ENCODE measurements around the gene ICAM1. TPM values are rescaled to one million over a fixed set of nuclear protein-coding genes. Genes with fewer than 3 reads are reported as not detected.

The ICAM1 gene
- total and polyA plus RNA-seq, 10 of the 15 experiments (the other 5 are each of a cell fraction or from before 2014, with no cell fraction given), result 7.6 to 115 (median 60.2) TPM

- peak; percentile 99 for FAIRE-seq
- TF ChIP-seq SPI1 (IDR thresholded peaks at IDR 0.05; ENCODE audit: borderline replicate concordance, insufficient read depth, low read depth, low read length) (0 out of 2 replicates have a peak, but pooled peaks have one; percentile 5), CBFB (IDR thresholded peaks at IDR 0.05; ENCODE audit: low read depth) (peak; percentile 72), TARDBP (IDR thresholded peaks at IDR 0.05; ENCODE audit: borderline replicate concordance) (no peak), GATAD2B (conservative IDR thresholded peaks at IDR 0.05; ENCODE audit: low read depth) (peak; percentile 62), ZNF622 (IDR thresholded peaks at IDR 0.05) (no peak), FOXK2 (IDR thresholded peaks at IDR 0.05) (peak; percentile 97), BCL3 (IDR thresholded peaks at IDR 0.05; ENCODE audit: borderline replicate concordance, insufficient read depth, low read depth, low read length, poor library complexity, severe bottlenecking) (no peak), PAX8 (IDR thresholded peaks at IDR 0.05) (no peak), ESRRA (IDR thresholded peaks at IDR 0.05; ENCODE audit: low read length) (no peak), ZSCAN29 (IDR thresholded peaks at IDR 0.05) (no peak), NR2F1 (conservative IDR thresholded peaks at IDR 0.05) (peak; percentile 39; the same call in 1 of the 2 replicates), CHD1 (IDR thresholded peaks at IDR 0.05; ENCODE audit: low read depth, low read length) (peak; percentile 97), MTA2 (IDR thresholded peaks at IDR 0.05; ENCODE audit: low read depth) (no peak), ZNF24 (IDR thresholded peaks at IDR 0.05) (no peak), RUNX3 (IDR thresholded peaks at IDR 0.05; ENCODE audit: low read length) (peak; percentile 45; the same call in 1 of the 2 replicates), RCOR1 (conservative IDR thresholded peaks at IDR 0.05; ENCODE audit: low read depth, low read length) (no peak), BRCA1 (IDR thresholded peaks at IDR 0.05; ENCODE audit: low read depth, low read length) (peak; percentile 35; the same call in 1 of the 2 replicates), YY1 (IDR thresholded peaks at IDR 0.05; ENCODE audit: low read depth, low read length) (peak; percentile 97), SIN3A (IDR thresholded peaks at IDR 0.05; ENCODE audit: low read depth, low read length) (peak; percentile 70; the same call in 1 of the 2 replicates), PAX5 (IDR thresholded peaks at IDR 0.05; ENCODE audit: borderline replicate concordance, low read depth, low read length) (0 out of 2 replicates have a peak, but pooled peaks have one; percentile 7), MEF2B (IDR thresholded peaks at IDR 0.05; ENCODE audit: partially characterized antibody, poor library complexity, severe bottlenecking) (peak; percentile 89)
- TF ChIP-seq, protein P1, sequence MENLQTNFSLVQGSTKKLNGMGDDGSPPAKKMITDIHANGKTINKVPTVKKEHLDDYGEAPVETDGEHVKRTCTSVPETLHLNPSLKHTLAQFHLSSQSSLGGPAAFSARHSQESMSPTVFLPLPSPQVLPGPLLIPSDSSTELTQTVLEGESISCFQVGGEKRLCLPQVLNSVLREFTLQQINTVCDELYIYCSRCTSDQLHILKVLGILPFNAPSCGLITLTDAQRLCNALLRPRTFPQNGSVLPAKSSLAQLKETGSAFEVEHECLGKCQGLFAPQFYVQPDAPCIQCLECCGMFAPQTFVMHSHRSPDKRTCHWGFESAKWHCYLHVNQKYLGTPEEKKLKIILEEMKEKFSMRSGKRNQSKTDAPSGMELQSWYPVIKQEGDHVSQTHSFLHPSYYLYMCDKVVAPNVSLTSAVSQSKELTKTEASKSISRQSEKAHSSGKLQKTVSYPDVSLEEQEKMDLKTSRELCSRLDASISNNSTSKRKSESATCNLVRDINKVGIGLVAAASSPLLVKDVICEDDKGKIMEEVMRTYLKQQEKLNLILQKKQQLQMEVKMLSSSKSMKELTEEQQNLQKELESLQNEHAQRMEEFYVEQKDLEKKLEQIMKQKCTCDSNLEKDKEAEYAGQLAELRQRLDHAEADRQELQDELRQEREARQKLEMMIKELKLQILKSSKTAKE (IDR thresholded peaks at IDR 0.05; ENCODE audit: low read depth, poor library complexity, severe bottlenecking), result peak; percentile 63
Observed at GRCh38 chr19:10332965-10333757, 62.2 kb downstream of the ICAM1 start, which contains the start of gene RAVER1. TSS of gene RAVER1 (minus strand) at chr19:10333529. CDS start at chr19:10333507, 22 bp downstream.

More at GRCh38 chr19:10332965-10333757, 62.2 kb downstream of the ICAM1 start, which contains the start of gene RAVER1:
- peaks cover 11 to 25% of the 10 kb centered on the region in 2 experiments for H3K36me3 ChIP-seq (ENCODE audit: control insufficient read depth in 2 of 2, insufficient read depth in 2 of 2, low read length in 1 of 2)
- ChIA-PET RAD21 (ENCODE audit: unreplicated experiment) (interaction anchor here (0.6 to 1.4 kb wide), 10 partner anchors 16 to 478 kb away, joined by 3 to 15 read pairs (median 6); partner anchors contain the start of genes ICAM1 and ICAM5), CTCF (interaction anchor here (1.0 to 2.9 kb wide), 5 partner anchors 42 to 74 kb away, joined by 3 to 15 read pairs (median 3); partner anchors contain the start of gene TYK2), POLR2A (interaction anchor here (0.6 to 1.8 kb wide), 7 partner anchors 9 to 507 kb away, joined by 3 to 11 read pairs (median 6); partner anchors contain the start of gene ICAM5), SMC1A (ENCODE audit: uncharacterized antibody, unreplicated experiment) (interaction anchor here (0.9 to 2.5 kb wide), 7 partner anchors 8 to 73 kb away, joined by 3 to 11 read pairs (median 4); partner anchors contain the start of genes ICAM1, ICAM4 and TYK2)
- DNase-seq (ENCODE audit: low read depth, low spot score), result peak; percentile 87
- intact Hi-C loops (cut with micrococcal nuclease; ENCODE audit: unreplicated experiment), result loop anchor here (5.0 kb wide), 2 partner anchors 54 to 61 kb away; partner anchors contain the start of gene ICAM1
- peak; percentile 98 for ATAC-seq
- peak within 1 kb of the TSS; percentile 92 for H3K27ac ChIP-seq (ENCODE audit: control insufficient read depth, insufficient read depth)
- no peaks in the 10 kb centered on the region for H4K20me1 ChIP-seq (ENCODE audit: control insufficient read depth, insufficient read depth)
- WGBS (ENCODE audit: insufficient coverage, insufficient replicate concordance, low lambda C conversion rate, missing lambda C conversion rate), result 1% methylated on average over 79 of the region's 82 CpGs
- H3K4me3 ChIP-seq, result peak within 1 kb of the TSS; percentile 100
- H3K9ac ChIP-seq (ENCODE audit: control insufficient read depth, insufficient read depth, low read length), result peak within 1 kb of the TSS; percentile 95
- H3K27me3 ChIP-seq (replicated peaks in 1 of 2; ENCODE audit: control insufficient read depth in 2 of 2, insufficient read depth in 2 of 2, low read length in 1 of 2), result no peaks in the 10 kb centered on the region
- H2AFZ ChIP-seq (ENCODE audit: control insufficient read depth, low read depth, low read length), result peak within 1 kb of the TSS; percentile 96
- H3K4me1 ChIP-seq (ENCODE audit: control insufficient read depth, insufficient read depth, low read length), result peaks cover 16% of the 10 kb centered on the region
- in situ Hi-C loops (cut with MboI), result no loop called here
- no peaks in the 10 kb centered on the region for H3K9me3 ChIP-seq (replicated peaks; ENCODE audit: control insufficient read depth, insufficient read depth, low read length)
- TSS peak; percentile 68 for BruUV-seq (replicated peaks)
- H3K4me2 ChIP-seq (ENCODE audit: control insufficient read depth, insufficient read depth), result peak within 1 kb of the TSS; percentile 88
- peaks cover 38% of the 10 kb centered on the region for H3K79me2 ChIP-seq (ENCODE audit: control insufficient read depth, insufficient read depth, low read length)

Measured in GM12878 (cell line).